Upper lobe of left lung (tissue), 4 donors: ENCODE results near the gene WNK1.

Experiments used
- CTCF ChIP-seq, 6 experiments: fragments of 450-650 bp in 4 of 6; fragments of 200-600 bp in 2 of 6; sonication (generic) in 2 of 6; IDR thresholded peaks; one replicate each; pipeline ENCODE4 v1.5.1; 2016 to 2019; ENCODE audit warnings: antibody characterized with exemption in 6 of 6
- EP300 ChIP-seq, 4 donors: sonication (generic); formaldehyde crosslinking; IDR thresholded peaks; one replicate each; pipeline ENCODE4 v1.5.1; 2017; ENCODE audit warnings: antibody characterized with exemption in 4 of 4, control low read depth in 2 of 4
- POLR2A ChIP-seq, 4 donors: fragments of 450-650 bp; IDR thresholded peaks; one replicate each; pipeline ENCODE4 v1.5.1; 2016 to 2017; ENCODE audit warnings: antibody characterized with exemption in 4 of 4, mild to moderate bottlenecking in 2 of 4
- POLR2AphosphoS5 ChIP-seq, 2 donors: sonication (generic); formaldehyde crosslinking; IDR thresholded peaks; one replicate each; pipeline ENCODE4 v1.5.1; 2017; ENCODE audit warnings: antibody characterized with exemption in 2 of 2

GRCh38 chr12:768434-768833 lies 16.1 kb downstream of the WNK1 start:
- TF ChIP-seq CTCF (IDR thresholded peaks at IDR 0.05) = no peak
- TF ChIP-seq POLR2A (IDR thresholded peaks at IDR 0.05) = no peak
- TF ChIP-seq EP300 (IDR thresholded peaks at IDR 0.05) = no peak
- TF ChIP-seq POLR2AphosphoS5 (IDR thresholded peaks at IDR 0.05) = no peak
